HepG2 (cell line): Measurements from ENCODE around the gene CHMP5. TPM values are rescaled to one million over a fixed set of nuclear protein-coding genes. Genes with fewer than 3 reads are reported as not detected.

Source experiments
- EP300 ChIP-seq, 3 experiments: sonication (generic) in 1 of 3; formaldehyde crosslinking in 1 of 3; IDR thresholded peaks; 2 replicates each; pipeline versions ENCODE4 v1.5.1 to v1.6.1; 2011 to 2020; ENCODE audit warnings: low read depth in 2 of 3, low read length in 2 of 3, borderline replicate concordance in 1 of 3, improper control_type of control experiment in 1 of 3, mild to moderate bottlenecking in 1 of 3, missing genetic modification reagents in 1 of 3, moderate library complexity in 1 of 3
- FOXJ3 ChIP-seq: sonication (generic); formaldehyde crosslinking; IDR thresholded peaks from 2 replicates; pipeline ENCODE4 v1.4.0; 2020; ENCODE audit warnings: missing genetic modification reagents, mild to moderate bottlenecking, borderline replicate concordance
- HDAC1 ChIP-seq: sonication (generic); formaldehyde crosslinking; IDR thresholded peaks from 2 replicates; pipeline ENCODE4 v1.5.1; 2020; ENCODE audit warnings: mild to moderate bottlenecking, missing genetic modification reagents
- MEIS1 ChIP-seq: sonication (generic); formaldehyde crosslinking; IDR thresholded peaks from 2 replicates; pipeline ENCODE4 v1.9.0; 2021; ENCODE audit warnings: mild to moderate bottlenecking, missing genetic modification reagents, moderate library complexity, borderline replicate concordance
- NFYB ChIP-seq: sonication (generic); formaldehyde crosslinking; IDR thresholded peaks from 2 replicates; pipeline ENCODE4 v1.4.0; 2020; ENCODE audit warnings: missing genetic modification reagents
- NONO ChIP-seq, 2 experiments: fragments of 450-650 bp in 1 of 2; sonication (generic) in 1 of 2; formaldehyde crosslinking in 1 of 2; IDR thresholded peaks in 1 of 2; conservative IDR thresholded peaks in 1 of 2; 2 replicates each; pipeline versions ENCODE4 v1.6.1 to v1.8.0; 2017 to 2022; ENCODE audit warnings: mild to moderate bottlenecking in 1 of 2, missing genetic modification reagents in 1 of 2, moderate library complexity in 1 of 2
- SOX6 ChIP-seq, 2 experiments: fragments of 450-650 bp in 1 of 2; sonication (generic) in 1 of 2; formaldehyde crosslinking in 1 of 2; IDR thresholded peaks; 2 replicates each; pipeline versions ENCODE4 v1.4.0 to v1.6.1; 2017 to 2020; ENCODE audit warnings: antibody characterized with exemption in 1 of 2, mild to moderate bottlenecking in 1 of 2, missing genetic modification reagents in 1 of 2
- ZBTB7B ChIP-seq: sonication (generic); formaldehyde crosslinking; IDR thresholded peaks from 2 replicates; pipeline ENCODE4 v1.4.0; 2020; ENCODE audit warnings: missing genetic modification reagents
- ZEB1 ChIP-seq: IDR thresholded peaks from 2 replicates; pipeline ENCODE4 v1.6.1; 2012; ENCODE audit warnings: mild to moderate bottlenecking, low read depth, inconsistent platforms; ENCODE audit not compliant: insufficient replicate concordance
- ZNF44 ChIP-seq: sonication (generic); formaldehyde crosslinking; IDR thresholded peaks from 2 replicates; pipeline ENCODE4 v1.5.1; 2020; ENCODE audit warnings: mild to moderate bottlenecking, missing genetic modification reagents
- ZNF672 ChIP-seq: sonication (generic); formaldehyde crosslinking; IDR thresholded peaks from 2 replicates; pipeline ENCODE4 v1.8.1; 2022; ENCODE audit warnings: missing genetic modification reagents
- polyA plus RNA-seq, 8 experiments: library from polyadenylated mRNA; depleted of rRNA in 3 of 8; stranded (reverse) in 7 of 8; unstranded in 1 of 8; fragments of >200 nt; fragmentation: Illumina TruSeq in 4 of 8; extraction: Trizol in 4 of 8; gene quantifications; 2 replicates each; pipeline versions ENCODE4 v1.2.1 to v1.2.3, GENCODE V29; 2011 to 2016; ENCODE audit warnings: low read depth in 4 of 8, missing spikeins in 1 of 8, mixed read lengths in 1 of 8; ENCODE audit not compliant: insufficient read depth in 1 of 8
- total RNA-seq, 5 experiments: library from RNA; depleted of rRNA; stranded (reverse); fragments of >200 nt; fragmentation: Illumina TruSeq; extraction: Trizol; gene quantifications; 2 replicates each; pipeline ENCODE4 v1.2.3, GENCODE V29; 2016; ENCODE audit warnings: low read depth in 1 of 5
- TF ChIP-seq, protein P1 (sequence below), 2 experiments: sonication (generic) in 1 of 2; formaldehyde crosslinking in 1 of 2; IDR thresholded peaks; 2 replicates each; pipeline versions ENCODE4 v1.5.1 to v1.6.1; 2011 to 2020; ENCODE audit warnings: borderline replicate concordance in 1 of 2, low read depth in 1 of 2, low read length in 1 of 2, mild to moderate bottlenecking in 1 of 2, missing genetic modification reagents in 1 of 2, moderate library complexity in 1 of 2
- TF ChIP-seq, protein P2 (sequence below): sonication (generic); formaldehyde crosslinking; IDR thresholded peaks from 2 replicates; pipeline ENCODE4 v1.4.0; 2020; ENCODE audit warnings: missing genetic modification reagents, borderline replicate concordance
- TF ChIP-seq, protein P3 (sequence below): IDR thresholded peaks from 2 replicates; pipeline ENCODE4 v1.6.1; 2016; ENCODE audit warnings: control low read depth
- TF ChIP-seq, protein P4 (sequence below): sonication (generic); formaldehyde crosslinking; IDR thresholded peaks from 2 replicates; pipeline ENCODE4 v1.4.0; 2020; ENCODE audit warnings: mild to moderate bottlenecking, missing genetic modification reagents
- TF ChIP-seq, protein P5 (sequence below): sonication (generic); formaldehyde crosslinking; IDR thresholded peaks from 2 replicates; pipeline ENCODE4 v1.5.1; 2020; ENCODE audit warnings: missing genetic modification reagents, mild to moderate bottlenecking, borderline replicate concordance

Gene CHMP5
- total and polyA plus RNA-seq, 2 of the 13 experiments (the other 11 are each of a cell fraction or from before 2014, with no cell fraction given), result 46.0 to 57.3 TPM

DNA sequence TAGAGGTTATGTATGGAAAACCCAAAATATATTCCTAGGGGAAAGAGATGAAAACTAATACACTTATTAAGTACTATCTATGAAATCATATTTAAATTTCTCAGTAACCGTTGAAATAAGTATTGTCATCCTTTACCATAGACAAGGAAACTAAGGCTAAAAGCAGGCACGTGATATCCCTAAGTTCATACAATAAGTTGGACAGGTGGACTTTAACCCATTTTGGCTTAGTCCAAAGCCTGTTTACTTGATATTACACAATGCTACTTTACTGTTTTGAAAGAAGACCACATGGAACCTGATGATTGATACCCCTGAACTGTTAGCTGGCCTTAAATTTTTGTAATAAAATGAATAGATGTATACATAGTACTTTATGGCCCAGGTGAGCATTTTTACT lies 28.9 kb downstream of the CHMP5 start (continued):
- 0 out of 2 replicates have a peak, but pooled peaks have one; percentile 31 for TF ChIP-seq HDAC1
- TF ChIP-seq ZNF44 (CRISPR knock-in tag), result no peak
- TF ChIP-seq, protein P1, sequence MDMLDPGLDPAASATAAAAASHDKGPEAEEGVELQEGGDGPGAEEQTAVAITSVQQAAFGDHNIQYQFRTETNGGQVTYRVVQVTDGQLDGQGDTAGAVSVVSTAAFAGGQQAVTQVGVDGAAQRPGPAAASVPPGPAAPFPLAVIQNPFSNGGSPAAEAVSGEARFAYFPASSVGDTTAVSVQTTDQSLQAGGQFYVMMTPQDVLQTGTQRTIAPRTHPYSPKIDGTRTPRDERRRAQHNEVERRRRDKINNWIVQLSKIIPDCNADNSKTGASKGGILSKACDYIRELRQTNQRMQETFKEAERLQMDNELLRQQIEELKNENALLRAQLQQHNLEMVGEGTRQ (IDR thresholded peaks at IDR 0.05; ENCODE audit: low read depth, low read length), result peak; percentile 47; the same call in 1 of the 2 replicates
- TF ChIP-seq, protein P1 (CRISPR knock-in tag; IDR thresholded peaks at IDR 0.05; ENCODE audit: borderline replicate concordance), result peak; percentile 82; the same call in 1 of the 2 replicates
- no peak for TF ChIP-seq ZNF672 (CRISPR knock-in tag)
- no peak for TF ChIP-seq NFYB (CRISPR knock-in tag)
- TF ChIP-seq EP300 (IDR thresholded peaks at IDR 0.05; ENCODE audit: low read depth in 2 of 2, low read length in 2 of 2), result peak in 1 of 2 experiments; percentile 78; a peak in 2 of 4 replicates
- TF ChIP-seq EP300 (CRISPR knock-in tag; IDR thresholded peaks at IDR 0.05; ENCODE audit: borderline replicate concordance), result no peak
- TF ChIP-seq, protein P2, sequence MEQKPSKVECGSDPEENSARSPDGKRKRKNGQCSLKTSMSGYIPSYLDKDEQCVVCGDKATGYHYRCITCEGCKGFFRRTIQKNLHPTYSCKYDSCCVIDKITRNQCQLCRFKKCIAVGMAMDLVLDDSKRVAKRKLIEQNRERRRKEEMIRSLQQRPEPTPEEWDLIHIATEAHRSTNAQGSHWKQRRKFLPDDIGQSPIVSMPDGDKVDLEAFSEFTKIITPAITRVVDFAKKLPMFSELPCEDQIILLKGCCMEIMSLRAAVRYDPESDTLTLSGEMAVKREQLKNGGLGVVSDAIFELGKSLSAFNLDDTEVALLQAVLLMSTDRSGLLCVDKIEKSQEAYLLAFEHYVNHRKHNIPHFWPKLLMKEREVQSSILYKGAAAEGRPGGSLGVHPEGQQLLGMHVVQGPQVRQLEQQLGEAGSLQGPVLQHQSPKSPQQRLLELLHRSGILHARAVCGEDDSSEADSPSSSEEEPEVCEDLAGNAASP (CRISPR knock-in tag), result no peak
- TF ChIP-seq, protein P3, sequence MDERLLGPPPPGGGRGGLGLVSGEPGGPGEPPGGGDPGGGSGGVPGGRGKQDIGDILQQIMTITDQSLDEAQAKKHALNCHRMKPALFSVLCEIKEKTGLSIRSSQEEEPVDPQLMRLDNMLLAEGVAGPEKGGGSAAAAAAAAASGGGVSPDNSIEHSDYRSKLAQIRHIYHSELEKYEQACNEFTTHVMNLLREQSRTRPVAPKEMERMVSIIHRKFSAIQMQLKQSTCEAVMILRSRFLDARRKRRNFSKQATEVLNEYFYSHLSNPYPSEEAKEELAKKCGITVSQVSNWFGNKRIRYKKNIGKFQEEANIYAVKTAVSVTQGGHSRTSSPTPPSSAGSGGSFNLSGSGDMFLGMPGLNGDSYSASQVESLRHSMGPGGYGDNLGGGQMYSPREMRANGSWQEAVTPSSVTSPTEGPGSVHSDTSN (CRISPR knock-in tag), result no peak
- TF ChIP-seq, protein P4, sequence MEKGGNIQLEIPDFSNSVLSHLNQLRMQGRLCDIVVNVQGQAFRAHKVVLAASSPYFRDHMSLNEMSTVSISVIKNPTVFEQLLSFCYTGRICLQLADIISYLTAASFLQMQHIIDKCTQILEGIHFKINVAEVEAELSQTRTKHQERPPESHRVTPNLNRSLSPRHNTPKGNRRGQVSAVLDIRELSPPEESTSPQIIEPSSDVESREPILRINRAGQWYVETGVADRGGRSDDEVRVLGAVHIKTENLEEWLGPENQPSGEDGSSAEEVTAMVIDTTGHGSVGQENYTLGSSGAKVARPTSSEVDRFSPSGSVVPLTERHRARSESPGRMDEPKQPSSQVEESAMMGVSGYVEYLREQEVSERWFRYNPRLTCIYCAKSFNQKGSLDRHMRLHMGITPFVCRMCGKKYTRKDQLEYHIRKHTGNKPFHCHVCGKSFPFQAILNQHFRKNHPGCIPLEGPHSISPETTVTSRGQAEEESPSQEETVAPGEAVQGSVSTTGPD (CRISPR knock-in tag), result no peak
- TF ChIP-seq ZBTB7B (CRISPR knock-in tag), result no peak
- no peak for TF ChIP-seq ZEB1
- TF ChIP-seq MEIS1 (CRISPR knock-in tag), result no peak
- TF ChIP-seq NONO (IDR thresholded peaks at IDR 0.05), result no peak
- TF ChIP-seq NONO (CRISPR knock-in tag; conservative IDR thresholded peaks at IDR 0.05), result peak; percentile 60; the same call in 1 of the 2 replicates
- TF ChIP-seq FOXJ3 (CRISPR knock-in tag), result peak; percentile 71; the same call in 1 of the 2 replicates
- TF ChIP-seq SOX6 (IDR thresholded peaks at IDR 0.05), result no peak
- TF ChIP-seq SOX6 (CRISPR knock-in tag; IDR thresholded peaks at IDR 0.05), result peak; percentile 83
- TF ChIP-seq, protein P5, sequence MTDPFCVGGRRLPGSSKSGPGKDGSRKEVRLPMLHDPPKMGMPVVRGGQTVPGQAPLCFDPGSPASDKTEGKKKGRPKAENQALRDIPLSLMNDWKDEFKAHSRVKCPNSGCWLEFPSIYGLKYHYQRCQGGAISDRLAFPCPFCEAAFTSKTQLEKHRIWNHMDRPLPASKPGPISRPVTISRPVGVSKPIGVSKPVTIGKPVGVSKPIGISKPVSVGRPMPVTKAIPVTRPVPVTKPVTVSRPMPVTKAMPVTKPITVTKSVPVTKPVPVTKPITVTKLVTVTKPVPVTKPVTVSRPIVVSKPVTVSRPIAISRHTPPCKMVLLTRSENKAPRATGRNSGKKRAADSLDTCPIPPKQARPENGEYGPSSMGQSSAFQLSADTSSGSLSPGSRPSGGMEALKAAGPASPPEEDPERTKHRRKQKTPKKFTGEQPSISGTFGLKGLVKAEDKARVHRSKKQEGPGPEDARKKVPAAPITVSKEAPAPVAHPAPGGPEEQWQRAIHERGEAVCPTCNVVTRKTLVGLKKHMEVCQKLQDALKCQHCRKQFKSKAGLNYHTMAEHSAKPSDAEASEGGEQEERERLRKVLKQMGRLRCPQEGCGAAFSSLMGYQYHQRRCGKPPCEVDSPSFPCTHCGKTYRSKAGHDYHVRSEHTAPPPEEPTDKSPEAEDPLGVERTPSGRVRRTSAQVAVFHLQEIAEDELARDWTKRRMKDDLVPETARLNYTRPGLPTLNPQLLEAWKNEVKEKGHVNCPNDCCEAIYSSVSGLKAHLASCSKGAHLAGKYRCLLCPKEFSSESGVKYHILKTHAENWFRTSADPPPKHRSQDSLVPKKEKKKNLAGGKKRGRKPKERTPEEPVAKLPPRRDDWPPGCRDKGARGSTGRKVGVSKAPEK (CRISPR knock-in tag), result no peak
